ENCODE results near the gene SLC43A2. TPM values are rescaled to one million over a fixed set of nuclear protein-coding genes. Genes with fewer than 3 reads are reported as not detected.

SLC43A2 gene
- total and polyA plus RNA-seq, 2 donors (not counting 1 experiment from before 2014, with no cell fraction given), result 8.4 to 13.7 TPM

DNA sequence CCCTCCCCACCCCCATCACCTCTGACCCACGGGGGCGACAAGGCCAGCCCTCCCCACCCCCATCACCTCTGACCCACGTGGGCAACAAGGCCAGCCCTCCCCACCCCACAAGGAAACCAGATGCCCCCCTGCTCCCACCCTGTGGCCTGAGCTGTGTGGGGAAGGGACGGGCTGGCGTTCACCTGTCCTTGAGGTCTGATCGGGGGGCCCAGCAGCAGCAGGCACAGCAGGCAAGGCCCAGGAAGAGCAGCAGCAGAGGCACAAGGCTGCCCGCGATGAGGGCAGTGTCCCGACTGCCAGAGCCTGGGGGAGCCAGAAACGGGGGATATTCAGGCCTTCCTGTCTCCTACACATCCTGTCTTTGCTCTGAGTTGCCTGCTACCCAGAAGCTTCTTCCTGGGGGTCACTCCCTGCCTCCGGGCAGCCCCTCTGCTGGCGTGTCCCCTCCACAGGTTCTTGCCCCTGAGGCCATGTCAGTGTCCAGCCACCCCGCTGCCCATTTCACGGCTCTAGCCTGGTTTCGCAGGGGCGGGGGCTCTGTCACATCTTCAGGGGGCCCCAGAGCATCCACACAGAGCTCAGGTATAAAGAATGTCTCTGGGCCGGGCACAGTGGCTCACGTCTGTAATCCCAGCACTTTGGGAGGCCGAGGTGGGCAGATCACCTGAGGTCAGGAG is 10.1 kb upstream of the SLC43A2 start:
- H3K36me3 ChIP-seq (ENCODE audit: control insufficient read depth, insufficient read depth, low read length), result no peaks in the 10 kb centered on the region
- no peak overlapping the region for H2AFZ ChIP-seq (ENCODE audit: low read length)
- no peak overlapping the region for H3K9ac ChIP-seq (ENCODE audit: insufficient read depth, low read length)
- H3K79me2 ChIP-seq (ENCODE audit: control insufficient read depth, insufficient read depth, low read length), result no peaks in the 10 kb centered on the region
- no peak for TF ChIP-seq EZH2 (IDR thresholded peaks at IDR 0.05; ENCODE audit: low read length, missing control alignments)
- TF ChIP-seq, protein P1, sequence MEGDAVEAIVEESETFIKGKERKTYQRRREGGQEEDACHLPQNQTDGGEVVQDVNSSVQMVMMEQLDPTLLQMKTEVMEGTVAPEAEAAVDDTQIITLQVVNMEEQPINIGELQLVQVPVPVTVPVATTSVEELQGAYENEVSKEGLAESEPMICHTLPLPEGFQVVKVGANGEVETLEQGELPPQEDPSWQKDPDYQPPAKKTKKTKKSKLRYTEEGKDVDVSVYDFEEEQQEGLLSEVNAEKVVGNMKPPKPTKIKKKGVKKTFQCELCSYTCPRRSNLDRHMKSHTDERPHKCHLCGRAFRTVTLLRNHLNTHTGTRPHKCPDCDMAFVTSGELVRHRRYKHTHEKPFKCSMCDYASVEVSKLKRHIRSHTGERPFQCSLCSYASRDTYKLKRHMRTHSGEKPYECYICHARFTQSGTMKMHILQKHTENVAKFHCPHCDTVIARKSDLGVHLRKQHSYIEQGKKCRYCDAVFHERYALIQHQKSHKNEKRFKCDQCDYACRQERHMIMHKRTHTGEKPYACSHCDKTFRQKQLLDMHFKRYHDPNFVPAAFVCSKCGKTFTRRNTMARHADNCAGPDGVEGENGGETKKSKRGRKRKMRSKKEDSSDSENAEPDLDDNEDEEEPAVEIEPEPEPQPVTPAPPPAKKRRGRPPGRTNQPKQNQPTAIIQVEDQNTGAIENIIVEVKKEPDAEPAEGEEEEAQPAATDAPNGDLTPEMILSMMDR (conservative IDR thresholded peaks at IDR 0.05 in 1 of 2, IDR thresholded peaks at IDR 0.05 in 1 of 2; ENCODE audit: low read depth in 1 of 2, low read length in 2 of 2), result no peak
- no peaks in the 10 kb centered on the region for H3K4me1 ChIP-seq (ENCODE audit: control insufficient read depth, extremely low read depth, insufficient read depth, low read length)
- H3K9me3 ChIP-seq (ENCODE audit: control insufficient read depth, insufficient read depth, low read depth, low read length), result no peaks in the 10 kb centered on the region
- no peaks in the 10 kb centered on the region for H3K27me3 ChIP-seq (ENCODE audit: control insufficient read depth, insufficient read depth, low read length)
- no peak overlapping the region for H3K4me2 ChIP-seq (ENCODE audit: extremely low read depth, insufficient read depth, low read length)
- no peak overlapping the region for H3K4me3 ChIP-seq (replicated peaks in 1 of 4; ENCODE audit: control extremely low read depth in 1 of 4, insufficient read depth in 1 of 4, low read depth in 3 of 4, low read length in 4 of 4)
- no peak overlapping the region for H3K27ac ChIP-seq (ENCODE audit: insufficient read depth, low read length)
- no peak for DNase-seq (ENCODE audit: low read depth in 2 of 2)
- H4K20me1 ChIP-seq (ENCODE audit: control insufficient read depth, extremely low read depth, insufficient read depth, low read length), result no peaks in the 10 kb centered on the region

DNA sequence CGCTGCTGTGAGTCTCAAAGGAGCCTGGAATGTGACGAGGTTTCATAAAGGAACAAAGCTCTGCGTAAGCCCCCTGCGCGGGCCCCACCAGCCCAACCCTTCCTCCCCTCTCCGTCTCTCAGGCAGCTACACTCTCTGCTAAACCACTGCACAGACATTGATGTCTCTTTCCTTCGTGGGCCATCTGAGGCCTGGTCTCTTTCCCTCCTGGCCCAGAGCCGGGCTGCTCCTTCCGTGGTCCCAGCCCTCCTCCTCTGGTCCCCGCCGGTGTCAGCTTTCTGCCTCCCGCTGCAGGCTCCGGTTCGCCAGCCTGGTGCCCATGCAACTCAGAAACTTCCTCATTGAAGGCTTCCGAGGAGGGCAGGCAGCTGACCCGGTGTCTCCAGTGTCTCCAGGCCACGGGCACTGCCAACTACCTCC is 9.5 kb upstream of the SLC43A2 start:
- no peak for DNase-seq (ENCODE audit: low read depth in 2 of 2)
- H3K4me1 ChIP-seq (ENCODE audit: control insufficient read depth, extremely low read depth, insufficient read depth, low read length), result no peaks in the 10 kb centered on the region
- H3K4me2 ChIP-seq (ENCODE audit: extremely low read depth, insufficient read depth, low read length), result no peak overlapping the region
- H3K4me3 ChIP-seq (replicated peaks in 1 of 4; ENCODE audit: control extremely low read depth in 1 of 4, insufficient read depth in 1 of 4, low read depth in 3 of 4, low read length in 4 of 4), result no peak overlapping the region
- no peaks in the 10 kb centered on the region for H3K27me3 ChIP-seq (ENCODE audit: control insufficient read depth, insufficient read depth, low read length)
- H4K20me1 ChIP-seq (ENCODE audit: control insufficient read depth, extremely low read depth, insufficient read depth, low read length), result no peaks in the 10 kb centered on the region
- no peak overlapping the region for H2AFZ ChIP-seq (ENCODE audit: low read length)
- no peak overlapping the region for H3K9ac ChIP-seq (ENCODE audit: insufficient read depth, low read length)
- no peaks in the 10 kb centered on the region for H3K36me3 ChIP-seq (ENCODE audit: control insufficient read depth, insufficient read depth, low read length)
- H3K79me2 ChIP-seq (ENCODE audit: control insufficient read depth, insufficient read depth, low read length), result no peaks in the 10 kb centered on the region
- no peak overlapping the region for H3K27ac ChIP-seq (ENCODE audit: insufficient read depth, low read length)
- no peak for TF ChIP-seq EZH2 (IDR thresholded peaks at IDR 0.05; ENCODE audit: low read length, missing control alignments)
- TF ChIP-seq, protein P1 (conservative IDR thresholded peaks at IDR 0.05 in 1 of 2, IDR thresholded peaks at IDR 0.05 in 1 of 2; ENCODE audit: low read depth in 1 of 2, low read length in 2 of 2), result no peak
- no peaks in the 10 kb centered on the region for H3K9me3 ChIP-seq (ENCODE audit: control insufficient read depth, insufficient read depth, low read depth, low read length)

DNA sequence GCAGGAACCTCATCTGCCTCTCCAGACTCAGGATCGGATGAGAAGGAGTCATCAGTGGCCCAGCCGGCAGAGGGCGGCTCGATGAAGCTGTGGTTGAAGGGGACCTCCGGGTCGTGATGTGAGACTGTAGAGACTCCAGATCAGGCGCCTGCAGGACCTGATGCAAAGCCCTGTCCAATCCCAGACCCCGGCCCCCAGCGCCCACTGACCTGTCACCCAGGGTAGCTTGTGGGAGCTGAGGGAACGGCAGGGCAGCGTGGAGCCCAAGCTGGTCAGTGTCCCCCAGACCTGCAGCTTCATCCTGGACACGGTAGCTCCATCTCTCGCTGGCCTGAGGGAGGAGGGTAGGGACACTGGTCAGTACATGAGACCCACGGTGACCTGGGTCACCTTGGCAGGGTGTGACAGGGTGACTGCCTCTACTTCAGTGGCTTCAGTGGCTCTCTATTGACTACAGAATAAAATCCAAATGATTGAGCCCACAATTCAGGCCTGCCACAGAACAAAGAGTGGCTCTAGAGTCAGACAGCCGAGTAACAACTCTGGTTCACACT is 8.2 kb upstream of the SLC43A2 start:
- no peak for TF ChIP-seq EZH2 (IDR thresholded peaks at IDR 0.05; ENCODE audit: low read length, missing control alignments)
- TF ChIP-seq, protein P1 (conservative IDR thresholded peaks at IDR 0.05 in 1 of 2, IDR thresholded peaks at IDR 0.05 in 1 of 2; ENCODE audit: low read depth in 1 of 2, low read length in 2 of 2), result no peak
- H3K79me2 ChIP-seq (ENCODE audit: control insufficient read depth, insufficient read depth, low read length), result no peaks in the 10 kb centered on the region
- H3K4me2 ChIP-seq (ENCODE audit: extremely low read depth, insufficient read depth, low read length), result no peak overlapping the region
- no peak overlapping the region for H3K27ac ChIP-seq (ENCODE audit: insufficient read depth, low read length)
- H3K4me3 ChIP-seq (replicated peaks in 1 of 4; ENCODE audit: control extremely low read depth in 1 of 4, insufficient read depth in 1 of 4, low read depth in 3 of 4, low read length in 4 of 4), result no peak overlapping the region
- no peaks in the 10 kb centered on the region for H3K27me3 ChIP-seq (ENCODE audit: control insufficient read depth, insufficient read depth, low read length)
- no peaks in the 10 kb centered on the region for H4K20me1 ChIP-seq (ENCODE audit: control insufficient read depth, extremely low read depth, insufficient read depth, low read length)
- no peaks in the 10 kb centered on the region for H3K4me1 ChIP-seq (ENCODE audit: control insufficient read depth, extremely low read depth, insufficient read depth, low read length)
- no peak for DNase-seq (ENCODE audit: low read depth in 2 of 2)
- H3K9me3 ChIP-seq (ENCODE audit: control insufficient read depth, insufficient read depth, low read depth, low read length), result no peaks in the 10 kb centered on the region
- H3K9ac ChIP-seq (ENCODE audit: insufficient read depth, low read length), result no peak overlapping the region
- H3K36me3 ChIP-seq (ENCODE audit: control insufficient read depth, insufficient read depth, low read length), result no peaks in the 10 kb centered on the region
- no peak overlapping the region for H2AFZ ChIP-seq (ENCODE audit: low read length)
